GM12872 (cell line): ENCODE measurements around the gene MUS81.

Experiments
- CTCF ChIP-seq: IDR thresholded peaks from 3 replicates; pipeline ENCODE4 v1.5.1; 2011; ENCODE audit warnings: low read depth, mild to moderate bottlenecking, low read length, moderate library complexity; ENCODE audit not compliant: insufficient read depth

MUS81 gene

GRCh38 chr11:65817835-65818680, 42.2 kb upstream of the MUS81 start:
- TF ChIP-seq CTCF = peak; percentile 97

- no peak for TF ChIP-seq CTCF
Observed at GRCh38 chr11:65821107-65821506, 39.1 kb upstream of the MUS81 start.

GRCh38 chr11:65822776-65823528, 37.3 kb upstream of the MUS81 start:
- TF ChIP-seq CTCF = no peak

GRCh38 chr11:65826984-65827735, 33.1 kb upstream of the MUS81 start:
- TF ChIP-seq CTCF = no peak

GRCh38 chr11:65829459-65829858, 30.8 kb upstream of the MUS81 start:
- no peak for TF ChIP-seq CTCF

GRCh38 chr11:65833297-65834030, 26.8 kb upstream of the MUS81 start, which contains the start of gene SNX32:
Gene SNX32 (plus strand): TSS chr11:65833963. CDS start chr11:65834066, 103 bp downstream.
- no peak for TF ChIP-seq CTCF
